IPS DF 6.9 (cell line): Measurements from ENCODE around the gene RAB3IP.
"Not testable (repeated sequence)": the region's sequence is repeated elsewhere in the genome, so short reads cannot be mapped to it uniquely, and the experiment has no call there.

Experiments
- DNase-seq: peaks from one replicate; pipeline ENCODE4 v3.0.0-alpha.2; 2013; ENCODE audit warnings: low read depth, low spot score
- H3K27ac ChIP-seq: one replicate; pipeline ENCODE4 v1.5.1; 2013; ENCODE audit warnings: low read length, control low read depth
- H3K27me3 ChIP-seq: 2 replicates; pipeline ENCODE4 v1.6.1; 2013; ENCODE audit warnings: mild to moderate bottlenecking, low read length; ENCODE audit not compliant: control insufficient read depth, insufficient read depth
- H3K36me3 ChIP-seq: 2 replicates; pipeline ENCODE4 v1.6.1; 2013; ENCODE audit warnings: low read length; ENCODE audit not compliant: control insufficient read depth, insufficient read depth
- H3K4me1 ChIP-seq: 2 replicates; pipeline ENCODE4 v1.6.1; 2013; ENCODE audit warnings: low read length; ENCODE audit not compliant: control insufficient read depth, insufficient read depth
- H3K4me3 ChIP-seq: 2 replicates; pipeline ENCODE4 v1.5.1; 2013; ENCODE audit warnings: mild to moderate bottlenecking, low read length
- H3K9me3 ChIP-seq: 2 replicates; pipeline ENCODE4 v1.6.1; 2013; ENCODE audit warnings: low read length, inconsistent platforms; ENCODE audit not compliant: control insufficient read depth, insufficient read depth
- WGBS: extraction: QIAGEN DNeasy Blood & Tissue Kit; methylation state at CpG from one replicate; pipeline ENCODE4 v1.1.7; 2013; ENCODE audit warnings: mixed read lengths, missing lambda C conversion rate; ENCODE audit not compliant: insufficient read length, insufficient coverage; 5-methylcytosine and 5-hydroxymethylcytosine counted together

The RAB3IP gene

GRCh38 chr12:69853176-69853961 lies 114.7 kb downstream of the RAB3IP start:
- H3K36me3 ChIP-seq, H3K27ac ChIP-seq, H3K9me3 ChIP-seq, H3K4me1 ChIP-seq, H3K4me3 ChIP-seq, DNase-seq, H3K27me3 ChIP-seq: not testable (repeated sequence)
- no CpG with 5 or more reads among the region's 61 CpGs for WGBS

GRCh38 chr12:69866698-69867097 lies 128.0 kb downstream of the RAB3IP start:
- Histone ChIP-seq H3K9me3 (no peaks in the 10 kb centered on the region), H3K36me3 (no peaks in the 10 kb centered on the region), H3K27me3 (0 out of 2 replicates have a peak, but pooled peaks cover 1% of the 10 kb centered on the region), H3K27ac (no peak overlapping the region), H3K4me3 (no peak overlapping the region), H3K4me1 (no peaks in the 10 kb centered on the region; the same call in 1 of the 2 replicates)
- no CpG with 5 or more reads among the region's 4 CpGs for WGBS
- no peak for DNase-seq

- Histone ChIP-seq H3K27ac (no peak overlapping the region), H3K4me1 (no peaks in the 10 kb centered on the region; the same call in 1 of the 2 replicates), H3K9me3 (no peaks in the 10 kb centered on the region), H3K4me3 (no peak overlapping the region), H3K36me3 (no peaks in the 10 kb centered on the region), H3K27me3 (0 out of 2 replicates have a peak, but pooled peaks cover 1% of the 10 kb centered on the region)
- no peak for DNase-seq
- no CpG with 5 or more reads among the region's 9 CpGs for WGBS
Measured at GRCh38 chr12:69868695-69869094, 130.0 kb downstream of the RAB3IP start.

GRCh38 chr12:69872804-69873203 lies 134.1 kb downstream of the RAB3IP start:
- no peaks in the 10 kb centered on the region for H3K9me3 ChIP-seq
- no peaks in the 10 kb centered on the region for H3K27me3 ChIP-seq
- H3K4me1 ChIP-seq = no peaks in the 10 kb centered on the region
- H3K4me3 ChIP-seq = no peak overlapping the region
- H3K36me3 ChIP-seq = no peaks in the 10 kb centered on the region
- DNase-seq = no peak
- WGBS = no CpG with 5 or more reads among the region's 3 CpGs
- H3K27ac ChIP-seq = no peak overlapping the region
